HG03342 (cell line): ENCODE measurements around the gene TPST2.
A peak's percentile ranks its signal among the peaks of the same experiment; 100 is the strongest.

Experiments
- ATAC-seq: cut with Tn5 transposase; IDR thresholded peaks from one replicate; pipeline ENCODE4 v1.9.1; 2021; ENCODE audit warnings: mild to moderate bottlenecking, moderate library complexity; ENCODE audit not compliant: unreplicated experiment

Gene TPST2

DNA sequence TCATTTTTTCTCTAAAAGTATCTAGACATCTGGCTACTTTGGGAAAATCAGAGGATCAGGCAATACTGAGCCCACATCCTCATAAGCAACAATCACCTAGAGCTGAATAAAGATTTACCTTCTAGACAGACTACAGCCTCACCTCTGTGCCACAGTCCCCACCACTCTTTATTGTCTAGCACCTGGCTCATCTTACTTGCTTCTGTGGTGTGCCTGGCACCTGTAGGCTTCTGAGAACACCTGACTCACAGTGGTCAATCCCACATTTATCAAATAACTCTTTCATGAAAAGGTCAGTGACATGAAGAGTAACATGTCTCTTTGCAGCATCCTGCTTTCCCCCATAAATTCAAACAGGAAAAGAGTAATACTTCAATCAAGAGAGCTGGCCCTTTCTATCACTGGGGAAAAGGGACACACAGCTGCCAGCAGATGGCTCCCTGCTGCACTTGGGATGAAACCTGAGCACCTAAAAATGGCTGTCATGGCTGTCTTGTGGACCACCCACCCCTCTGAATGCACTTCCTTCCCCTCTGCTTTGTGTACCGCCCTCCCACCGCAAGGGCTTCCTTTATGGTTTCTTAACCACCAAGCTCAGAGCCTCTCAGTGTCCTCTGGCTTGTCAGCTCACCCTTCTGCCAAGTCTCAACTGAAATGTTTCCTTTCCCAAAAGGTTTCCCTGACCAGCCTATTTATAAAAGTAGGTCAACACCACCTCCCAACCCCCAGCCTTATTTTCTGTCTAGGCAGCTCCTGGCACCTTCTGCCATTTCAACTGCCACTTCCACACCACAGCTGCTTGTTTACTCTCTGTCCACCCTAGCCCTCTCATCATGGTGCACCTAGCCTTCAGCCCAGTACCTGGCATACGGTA, 87.0 kb downstream of the TPST2 start:
- no peak for ATAC-seq

- no peak for ATAC-seq
Measured at GRCh38 chr22:26501996-26502395, 87.9 kb downstream of the TPST2 start.

- ATAC-seq: no peak
Measured at GRCh38 chr22:26499188-26499703, 90.7 kb downstream of the TPST2 start.

DNA sequence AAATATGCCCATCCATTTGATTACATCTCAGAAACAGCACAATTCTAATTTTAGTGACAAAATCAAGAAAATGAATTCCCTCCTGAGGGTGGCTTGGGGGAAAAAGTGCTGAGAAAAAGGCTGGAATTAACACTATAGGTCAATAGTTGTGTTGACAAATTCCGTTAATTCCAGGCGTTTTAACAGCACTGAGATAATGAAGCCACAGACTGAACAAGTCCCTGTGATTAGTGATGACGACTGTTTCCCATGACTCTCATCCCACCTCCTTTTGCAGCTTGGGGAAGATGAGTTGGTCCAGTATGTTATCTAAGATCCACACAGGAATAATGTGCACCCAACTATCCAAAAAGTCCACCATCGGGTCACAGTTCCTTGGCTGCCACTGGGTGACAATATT, 93.5 kb downstream of the TPST2 start:
- ATAC-seq: no peak

- no peak for ATAC-seq
Measured at GRCh38 chr22:26494506-26494905, 95.4 kb downstream of the TPST2 start.

DNA sequence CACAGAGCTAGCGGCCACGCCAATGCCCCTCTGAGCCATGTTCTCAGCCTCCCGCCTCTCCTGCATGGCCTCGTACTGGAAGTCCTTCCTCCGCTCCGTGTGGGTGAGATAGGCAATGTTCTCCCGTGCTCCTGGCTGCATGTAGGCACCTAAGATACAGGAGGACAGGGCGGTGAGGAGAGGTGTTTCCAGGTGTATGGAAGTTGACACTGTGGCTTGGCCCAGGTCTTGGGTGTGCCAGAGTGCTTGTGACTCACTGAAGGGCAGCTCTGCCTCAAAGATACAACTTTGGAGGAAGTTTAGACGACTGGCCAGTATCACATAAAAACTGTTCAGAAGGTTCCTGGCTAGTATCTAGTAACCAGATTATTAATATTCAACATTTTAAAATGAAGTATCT, 97.7 kb downstream of the TPST2 start:
- ATAC-seq: no peak

DNA sequence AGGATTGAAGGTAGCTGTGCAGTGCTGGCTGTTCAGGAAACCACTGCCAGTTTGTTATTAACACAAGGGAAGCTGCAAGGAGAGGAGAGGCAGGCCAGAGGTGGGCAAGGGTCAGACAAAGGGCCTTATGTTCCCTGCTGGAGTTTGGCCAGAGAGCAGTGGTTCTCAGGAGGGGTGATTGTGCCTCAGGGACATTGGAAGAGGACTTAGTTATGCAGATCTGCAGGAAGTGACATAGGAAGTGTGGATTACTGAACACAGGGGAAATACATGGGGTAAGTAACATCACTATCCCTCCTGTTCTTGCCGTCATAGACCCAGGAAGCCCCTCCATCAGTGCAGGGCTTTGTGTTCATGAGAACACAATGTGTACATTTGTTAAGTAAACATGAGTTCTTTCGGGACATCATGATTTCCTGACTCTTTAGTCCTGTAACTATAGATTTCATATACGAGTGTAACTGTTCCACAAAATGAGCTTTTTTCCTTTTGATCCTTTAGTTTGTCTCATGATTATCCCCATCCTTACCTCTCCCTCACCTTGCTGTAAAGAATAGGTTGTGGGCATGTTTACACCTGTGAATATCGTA, 100.4 kb downstream of the TPST2 start:
- no peak for ATAC-seq

DNA sequence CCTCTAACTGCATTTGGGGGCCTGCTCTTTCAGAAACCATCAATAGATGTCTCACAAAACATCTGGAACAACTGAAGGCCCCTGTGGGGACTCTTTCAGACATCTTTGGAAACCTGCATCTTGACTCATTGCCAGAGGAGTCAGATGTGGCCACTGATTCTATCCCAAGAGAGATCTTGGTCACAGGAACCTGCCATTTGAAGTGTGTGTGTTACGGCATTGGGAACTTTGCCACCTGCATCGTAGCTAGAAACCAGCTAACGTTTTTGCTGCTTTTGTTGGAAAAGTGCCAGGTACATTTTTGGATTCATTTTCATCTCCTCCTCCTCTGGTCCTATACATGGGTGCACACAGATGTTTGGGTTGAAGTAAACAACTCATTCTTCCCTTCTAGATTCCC, 101.9 kb downstream of the TPST2 start:
- no peak for ATAC-seq

DNA sequence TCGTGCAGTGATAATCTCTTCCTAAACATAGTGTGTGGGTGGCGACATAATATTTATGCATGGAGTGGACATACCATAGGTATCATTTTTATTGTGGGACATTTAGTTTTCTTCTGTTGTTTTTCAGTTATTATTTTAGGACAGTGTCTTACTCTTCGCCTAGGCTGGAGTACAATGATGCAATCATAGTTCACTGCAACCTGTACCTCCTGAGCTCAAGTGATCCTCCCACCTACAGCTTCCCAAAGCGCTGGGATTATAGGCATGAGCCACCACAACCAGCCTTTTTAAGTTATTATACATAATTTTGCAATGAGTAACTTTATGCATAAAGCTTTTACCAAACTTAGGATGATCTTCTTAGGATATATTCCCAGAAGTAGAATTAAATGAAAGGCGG, 103.5 kb downstream of the TPST2 start:
- ATAC-seq: no peak

DNA sequence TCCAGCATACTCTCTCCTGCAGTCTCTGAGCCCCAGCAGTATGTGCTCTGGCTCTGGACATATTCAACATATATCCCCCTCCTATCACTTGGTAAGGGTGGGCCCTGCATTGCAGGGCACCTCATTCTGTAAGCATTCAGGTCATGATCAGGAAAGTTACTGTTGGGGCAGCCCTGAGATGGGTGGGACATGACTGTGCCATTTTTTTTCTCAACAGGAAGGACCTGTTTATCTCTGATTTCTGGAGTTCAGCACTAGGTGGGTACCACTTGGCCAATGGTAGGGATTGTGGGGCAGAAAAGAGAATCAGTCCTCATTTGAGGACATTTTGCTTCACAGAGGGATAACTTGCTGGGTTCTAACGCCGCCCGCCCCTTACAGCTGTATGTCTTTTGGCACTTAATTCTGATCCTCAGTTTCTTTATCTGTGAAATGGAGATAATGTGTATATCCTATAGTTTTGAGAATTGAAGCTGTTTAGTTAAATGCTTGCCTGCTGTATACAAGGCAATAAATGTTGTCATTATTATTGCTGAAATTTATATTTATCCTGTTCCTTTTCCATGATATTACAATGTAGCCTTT, 104.0 kb downstream of the TPST2 start:
- ATAC-seq: no peak

DNA sequence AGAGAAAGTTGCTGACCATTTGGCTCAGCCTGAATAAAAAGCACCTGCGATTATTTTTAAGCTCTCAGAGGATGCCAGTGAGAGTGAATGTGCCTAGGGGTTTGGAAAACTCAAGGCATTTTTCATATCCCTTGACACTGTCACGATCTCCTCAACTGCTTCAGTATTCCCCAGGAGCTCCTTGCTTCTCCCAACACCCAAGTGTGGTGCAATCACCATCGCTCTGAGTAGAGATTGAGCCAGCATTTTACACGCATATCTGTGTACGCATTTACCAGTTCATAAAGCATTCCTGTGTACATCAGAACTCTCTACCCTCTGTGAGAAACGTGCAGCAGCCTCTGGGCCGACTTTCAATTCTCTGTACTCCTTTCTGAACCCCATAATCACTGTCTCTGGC, 104.9 kb downstream of the TPST2 start:
- ATAC-seq: no peak

GRCh38 chr22:26484360-26484706, 105.6 kb downstream of the TPST2 start:
- no peak for ATAC-seq

- ATAC-seq: peak; percentile 61
Measured at GRCh38 chr22:26483439-26484359, 106.2 kb downstream of the TPST2 start, which contains the start of the genes HPS4 and SRRD. TSS of gene HPS4 (minus strand) at chr22:26483783. CDS start at chr22:26481762, 2,021 bp downstream. TSS of gene SRRD (plus strand) at chr22:26483877. CDS start at chr22:26483891, 14 bp downstream.

GRCh38 chr22:26483043-26483438, 106.9 kb downstream of the TPST2 start:
- peak; percentile 7 for ATAC-seq

GRCh38 chr22:26482161-26482560, 107.8 kb downstream of the TPST2 start:
- ATAC-seq: no peak

DNA sequence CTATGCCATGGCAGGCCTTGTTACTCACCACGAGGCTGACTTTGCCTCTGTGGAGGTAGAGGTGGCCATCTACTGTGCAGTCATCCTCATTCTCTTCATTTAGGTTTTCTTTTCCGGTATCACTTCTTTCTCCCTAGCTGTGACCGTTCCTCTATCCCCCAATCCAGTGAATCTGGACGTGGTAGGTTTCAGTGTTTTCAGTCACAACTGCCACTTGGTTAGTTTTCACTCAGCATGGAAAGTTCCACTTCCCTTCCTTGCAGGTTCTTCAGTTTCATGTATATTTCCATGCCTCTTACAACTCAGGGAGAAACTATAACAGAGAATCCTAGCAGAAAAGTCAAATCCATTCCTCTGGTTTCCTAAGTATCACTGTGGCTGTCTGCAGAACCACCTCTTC, 108.2 kb downstream of the TPST2 start:
- ATAC-seq: no peak

GRCh38 chr22:26481112-26481693, 108.7 kb downstream of the TPST2 start:
- no peak for ATAC-seq

DNA sequence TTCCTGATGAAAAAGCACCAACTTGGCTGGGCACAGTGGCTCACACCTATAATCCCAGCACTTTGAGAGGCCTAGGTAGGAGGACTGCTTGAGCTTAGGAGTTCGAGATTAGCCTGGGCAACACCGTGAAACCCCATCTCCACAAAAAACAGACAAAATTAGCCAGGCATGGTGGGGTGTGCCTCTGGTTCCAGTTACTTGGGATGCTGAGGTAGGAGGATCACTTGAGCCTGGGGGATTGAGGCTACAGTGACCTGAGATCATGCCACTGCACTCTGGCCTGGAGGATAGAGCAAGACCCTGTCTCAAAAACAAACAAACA, 109.4 kb downstream of the TPST2 start:
- no peak for ATAC-seq

- ATAC-seq: no peak
Measured at GRCh38 chr22:26479792-26480610, 109.9 kb downstream of the TPST2 start.
